CD4-positive, alpha-beta T cell treated with Interleukin-12 subunit alpha and Interleukin-12 subunit beta, for 1 hour (primary cell): ENCODE measurements around the gene ZNF236.

Experiments
- DNase-seq: peaks from one replicate; pipeline ENCODE4 v3.0.0-alpha.2; 2020

Gene ZNF236

GRCh38 chr18:76866666-76867065, 44.3 kb downstream of the ZNF236 start:
- no peak for DNase-seq

DNA sequence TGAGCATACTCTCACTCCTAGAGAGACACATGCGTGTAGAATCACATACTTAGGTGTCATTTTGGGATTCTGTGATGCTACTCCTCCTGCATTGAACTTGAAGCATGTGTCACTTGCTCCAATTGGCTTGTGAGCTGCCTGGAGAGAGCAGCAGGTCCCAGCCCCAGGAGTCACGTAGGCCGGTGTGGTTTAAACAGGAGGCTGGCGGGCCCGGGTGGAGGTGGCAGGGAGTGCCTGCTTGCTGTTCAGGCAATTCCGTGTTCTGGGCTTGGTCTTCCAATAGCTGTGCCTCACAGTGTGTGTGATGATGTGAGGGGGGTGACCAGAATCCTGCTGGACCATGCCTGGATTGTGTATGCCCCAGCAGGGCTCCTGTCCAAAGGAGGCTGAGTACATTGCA, 51.0 kb downstream of the ZNF236 start:
- DNase-seq: no peak

DNA sequence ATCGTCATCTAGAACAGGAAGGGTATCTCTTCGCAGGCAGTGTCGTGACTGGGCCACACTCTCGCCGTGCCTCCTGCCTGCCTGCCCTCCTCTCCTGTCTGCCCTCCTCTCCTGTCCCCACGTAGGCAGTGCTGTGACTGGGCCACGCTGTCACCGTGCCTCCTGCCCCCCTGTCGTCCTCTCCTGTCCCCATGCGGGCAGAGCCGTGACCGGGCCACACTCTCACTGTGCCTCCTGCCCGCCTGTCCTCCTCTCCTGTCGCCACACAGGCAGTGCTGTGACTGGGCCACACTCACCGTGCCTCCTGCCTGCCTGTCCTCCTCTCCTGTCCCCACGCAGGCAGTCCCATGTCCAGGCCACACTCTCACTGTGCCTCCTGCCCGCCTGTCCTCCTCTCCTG, 51.4 kb downstream of the ZNF236 start:
- no peak for DNase-seq

DNA sequence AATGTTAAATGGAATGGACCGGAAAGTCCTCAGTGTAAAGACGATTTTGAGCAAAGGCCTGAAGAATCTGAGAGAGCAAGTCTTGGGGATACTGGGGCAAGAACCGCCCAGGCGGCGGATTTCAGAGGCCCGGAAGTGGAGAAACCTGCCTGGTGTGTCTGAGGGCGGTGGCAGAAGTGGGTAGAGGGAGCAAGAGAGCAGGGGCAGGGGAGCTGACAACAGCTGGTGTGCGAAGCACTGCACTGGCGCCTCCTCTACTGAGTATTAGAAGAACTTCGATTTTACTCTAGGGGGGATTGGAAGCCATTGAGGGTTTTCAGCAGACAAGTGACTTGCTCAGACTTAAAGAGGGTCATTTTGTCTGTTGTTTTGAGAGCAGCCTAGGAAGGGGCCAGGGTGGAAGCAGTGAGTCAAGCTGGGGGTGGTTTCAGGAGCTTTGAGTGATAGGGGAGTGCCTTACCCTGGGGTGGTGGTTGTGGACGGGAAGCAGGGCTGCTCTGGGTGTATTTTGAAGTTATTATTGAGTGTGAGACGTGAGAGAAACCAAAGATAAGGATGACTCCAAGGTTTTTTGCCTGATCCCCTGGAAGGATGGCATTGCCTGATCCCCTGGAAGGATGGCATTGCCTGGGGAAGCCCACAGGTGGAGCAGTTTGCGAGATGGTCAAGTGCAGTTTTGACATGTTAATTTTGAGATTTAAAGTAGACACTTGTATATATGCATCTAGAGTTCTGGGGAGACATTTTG, 52.5 kb downstream of the ZNF236 start:
- peak; percentile 13 for DNase-seq

DNA sequence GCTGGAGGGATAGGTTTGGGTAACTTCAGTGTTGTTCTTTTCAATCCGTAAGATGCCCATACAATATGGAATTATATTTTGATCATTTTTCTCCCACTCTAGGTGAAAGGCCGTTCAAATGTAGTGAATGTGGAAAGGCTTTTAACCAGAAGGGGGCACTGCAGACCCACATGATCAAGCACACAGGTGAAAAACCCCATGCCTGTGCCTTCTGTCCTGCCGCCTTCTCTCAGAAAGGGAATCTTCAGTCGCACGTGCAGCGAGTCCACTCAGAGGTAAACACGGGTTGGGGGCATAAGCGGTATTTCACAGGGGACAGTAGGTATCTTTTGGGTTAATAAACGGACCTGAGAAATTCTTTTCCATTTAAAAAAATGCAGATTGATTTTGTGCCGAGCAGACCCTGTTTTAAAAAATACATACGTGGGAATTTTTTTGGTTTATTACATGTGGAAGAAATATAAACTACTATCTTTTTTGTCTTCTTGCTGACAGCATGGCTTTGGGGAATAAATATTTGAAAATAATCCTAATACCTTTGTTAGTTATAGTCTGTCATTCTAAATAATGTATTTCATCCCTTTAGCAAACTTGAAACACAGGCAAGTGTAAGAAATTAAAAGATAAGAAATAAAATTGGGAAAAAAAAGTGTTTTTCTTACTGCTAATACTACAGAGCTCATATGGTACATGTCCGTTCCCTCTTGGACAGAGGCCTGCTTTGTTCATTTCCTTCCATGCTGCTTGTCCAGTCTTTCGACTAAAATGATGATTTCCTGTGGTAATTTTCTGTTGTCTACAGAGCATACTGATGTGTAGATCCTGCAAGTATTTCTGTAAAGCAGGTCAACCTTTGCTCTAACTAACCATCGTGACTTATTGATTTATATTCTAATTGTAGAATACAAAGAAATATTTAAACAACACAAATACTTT, 53.3 kb downstream of the ZNF236 start:
- DNase-seq: peak; percentile 52

DNA sequence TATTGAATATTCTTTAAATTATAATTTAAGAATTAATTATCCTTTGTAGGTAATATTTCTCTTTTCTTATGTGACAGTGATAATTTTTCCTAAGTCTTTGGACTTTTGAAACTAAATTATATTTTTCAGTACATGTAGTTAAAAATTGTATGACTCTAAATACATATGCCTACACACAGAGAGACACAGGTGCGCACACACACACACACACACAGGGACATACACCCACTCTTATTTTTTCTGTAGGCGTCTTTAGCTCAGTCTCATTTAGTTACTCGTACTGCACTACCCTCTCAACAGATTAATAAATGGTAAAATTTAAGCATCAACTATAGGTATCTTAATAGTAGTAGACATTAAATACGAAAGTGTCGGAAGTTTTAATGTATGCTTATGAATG, 56.1 kb downstream of the ZNF236 start:
- DNase-seq: no peak

DNA sequence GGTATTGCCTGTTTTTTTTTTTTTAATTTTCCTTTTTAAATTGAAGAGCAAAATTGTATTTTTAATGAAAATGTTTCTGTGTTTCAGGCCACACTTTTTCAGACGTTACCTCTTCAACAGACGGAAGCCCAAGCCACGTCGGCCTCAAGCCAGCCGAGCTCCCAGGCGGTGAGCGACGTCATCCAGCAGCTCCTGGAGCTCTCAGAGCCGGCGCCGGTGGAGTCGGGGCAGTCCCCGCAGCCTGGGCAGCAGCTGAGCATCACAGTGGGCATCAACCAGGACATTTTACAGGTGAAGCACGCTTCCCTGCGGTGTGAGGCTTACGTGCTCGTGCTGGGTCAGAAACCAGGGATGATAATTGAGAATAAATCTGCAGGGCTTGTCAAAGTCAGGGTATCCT, 57.7 kb downstream of the ZNF236 start:
- DNase-seq: no peak

DNA sequence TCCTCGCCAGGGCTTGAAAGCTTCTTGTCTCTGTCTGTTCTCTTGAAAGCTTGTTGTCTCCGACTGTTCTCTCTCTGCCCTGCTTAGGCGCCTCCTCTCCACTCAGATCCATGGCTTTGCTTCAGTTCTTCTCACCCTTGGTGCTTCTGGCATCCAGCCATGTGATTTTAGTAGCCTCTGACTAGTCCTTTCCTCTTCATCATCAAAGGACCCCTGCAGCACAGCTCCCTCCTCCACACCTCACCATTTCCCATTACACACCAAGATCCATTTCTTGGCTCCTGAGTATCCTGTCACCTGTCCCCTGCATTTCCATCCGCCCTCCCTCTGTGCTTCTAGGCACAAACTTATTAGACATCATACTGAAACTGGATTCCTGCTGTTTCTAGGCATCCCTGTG, 59.4 kb downstream of the ZNF236 start:
- no peak for DNase-seq

DNA sequence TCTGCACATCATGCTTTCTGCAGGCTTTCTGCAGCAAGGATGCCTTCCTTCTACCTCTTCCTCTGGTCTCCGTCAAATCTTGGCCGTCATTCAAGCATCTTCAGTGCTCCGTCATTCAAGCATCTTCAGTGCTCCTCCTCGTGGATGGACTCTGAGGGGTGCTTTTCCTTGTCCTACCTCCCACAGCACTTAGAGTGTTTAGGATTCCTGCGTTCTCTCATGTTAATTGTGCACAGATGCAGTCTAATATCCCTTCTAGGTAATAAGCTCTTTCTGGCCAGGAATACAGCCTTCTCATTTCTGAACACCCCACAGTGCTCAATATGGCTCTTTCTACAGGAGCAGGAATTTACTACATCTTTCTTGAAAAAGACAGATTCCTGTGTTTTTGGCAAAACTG, 59.8 kb downstream of the ZNF236 start:
- no peak for DNase-seq

DNA sequence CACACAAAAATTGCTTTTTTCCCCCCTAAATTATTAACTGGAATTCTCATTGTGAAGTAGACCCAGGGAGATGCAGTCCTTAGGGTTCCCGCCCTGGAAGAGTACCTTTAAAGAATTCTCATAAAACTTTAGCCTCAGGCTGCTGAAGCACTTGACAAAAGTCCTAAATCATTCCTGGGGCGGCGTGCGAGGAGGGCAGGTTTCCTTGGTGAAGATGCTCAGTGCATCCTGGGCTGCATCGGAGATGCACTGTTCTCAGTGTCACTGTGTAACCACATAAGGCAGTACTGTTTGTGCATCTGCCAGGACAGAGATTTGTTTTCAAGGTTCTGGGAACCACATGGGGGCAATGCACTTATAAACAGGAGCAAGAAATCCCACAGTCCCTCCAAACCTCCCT, 62.6 kb downstream of the ZNF236 start:
- no peak for DNase-seq

- no peak for DNase-seq
Measured at GRCh38 chr18:76886112-76886511, 63.8 kb downstream of the ZNF236 start.

DNA sequence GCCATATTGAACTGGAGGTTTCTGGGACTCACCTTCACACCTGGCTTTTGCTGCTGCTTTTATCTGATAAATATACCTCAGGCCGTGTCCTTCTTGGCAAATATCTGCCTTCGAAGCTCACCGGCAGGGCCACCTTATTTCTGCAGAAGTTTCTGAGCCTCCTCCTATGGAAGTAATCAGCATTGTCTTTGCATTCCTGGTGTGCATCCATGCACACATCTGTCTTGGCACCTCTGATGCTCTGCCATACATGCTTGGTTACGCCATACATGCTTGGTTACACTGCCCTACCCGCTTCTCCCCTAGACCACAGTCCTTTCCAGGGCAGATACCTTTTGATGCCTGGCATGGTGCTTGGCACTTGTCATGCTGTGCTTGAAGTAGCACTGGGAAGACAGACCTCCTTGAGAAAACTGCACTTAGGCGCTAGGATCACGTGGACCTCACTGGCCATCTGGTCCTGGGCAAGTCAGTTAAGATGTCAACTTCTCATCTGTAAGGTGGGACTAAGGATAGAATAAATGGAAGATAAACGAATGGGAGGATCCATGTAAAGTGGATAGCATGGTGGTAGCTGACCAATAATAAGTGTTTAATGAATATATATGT, 66.8 kb downstream of the ZNF236 start:
- no peak for DNase-seq

GRCh38 chr18:76892832-76893231, 70.5 kb downstream of the ZNF236 start:
- no peak for DNase-seq

DNA sequence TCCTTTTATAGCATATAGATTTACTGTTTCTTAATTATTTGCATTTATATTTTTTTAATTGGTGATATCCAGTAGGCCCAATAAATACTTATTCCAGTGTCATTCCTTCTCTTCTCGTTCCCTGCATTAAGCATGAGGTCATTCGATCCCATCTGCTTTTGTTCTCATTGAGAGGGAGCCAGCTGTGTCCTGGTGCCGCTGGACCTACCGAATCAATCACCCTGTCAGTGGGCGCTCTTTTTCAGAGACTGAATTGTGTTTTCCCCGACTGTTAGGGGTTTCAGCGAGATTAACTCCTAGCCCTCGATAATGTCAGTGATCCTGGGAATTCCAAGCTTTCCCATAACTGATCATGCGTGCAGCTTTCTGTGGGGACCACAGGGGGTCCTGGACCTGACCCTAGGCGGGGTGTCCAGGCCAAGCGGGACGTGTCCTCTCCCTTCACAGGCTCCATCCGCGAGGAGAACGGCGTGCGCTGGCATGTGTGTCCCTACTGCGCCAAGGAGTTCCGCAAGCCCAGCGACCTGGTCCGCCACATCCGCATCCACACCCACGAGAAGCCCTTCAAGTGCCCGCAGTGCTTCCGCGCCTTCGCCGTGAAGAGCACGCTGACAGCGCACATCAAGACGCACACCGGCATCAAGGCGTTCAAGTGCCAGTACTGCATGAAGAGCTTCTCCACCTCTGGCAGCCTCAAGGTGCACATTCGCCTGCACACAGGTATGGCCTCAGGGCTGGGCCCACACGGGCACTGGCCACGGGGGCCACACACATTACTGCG, 72.4 kb downstream of the ZNF236 start:
- DNase-seq: no peak

- no peak for DNase-seq
Measured at GRCh38 chr18:76895498-76895897, 73.1 kb downstream of the ZNF236 start.

GRCh38 chr18:76896677-76897076, 74.3 kb downstream of the ZNF236 start:
- DNase-seq: no peak

GRCh38 chr18:76897257-76897656, 74.9 kb downstream of the ZNF236 start:
- no peak for DNase-seq

- no peak for DNase-seq
Measured at GRCh38 chr18:76903386-76903785, 81.0 kb downstream of the ZNF236 start.

- DNase-seq: no peak
Measured at GRCh38 chr18:76905821-76906220, 83.5 kb downstream of the ZNF236 start.

- DNase-seq: no peak
Measured at GRCh38 chr18:76908277-76908676, 85.9 kb downstream of the ZNF236 start.

DNA sequence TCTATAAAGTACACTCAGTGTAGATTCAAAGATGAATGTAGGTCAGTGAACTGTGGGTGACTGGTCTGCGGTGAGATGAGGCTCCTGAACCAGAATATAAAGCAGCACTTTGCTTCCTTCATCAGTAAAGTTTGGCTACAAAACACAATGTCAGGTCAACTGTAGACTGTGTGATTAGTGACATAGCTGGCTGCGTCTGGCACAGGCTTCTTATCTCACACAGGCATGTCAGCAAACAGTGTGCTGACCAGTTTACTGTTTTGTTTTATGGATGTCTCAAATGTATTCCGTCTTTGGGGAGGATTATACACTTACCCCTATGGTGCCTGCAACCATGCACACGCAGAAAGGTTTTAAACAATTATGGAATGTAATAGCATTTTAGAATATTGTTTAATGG, 87.1 kb downstream of the ZNF236 start:
- DNase-seq: no peak

GRCh38 chr18:76911440-76911839, 89.1 kb downstream of the ZNF236 start:
- DNase-seq: no peak

DNA sequence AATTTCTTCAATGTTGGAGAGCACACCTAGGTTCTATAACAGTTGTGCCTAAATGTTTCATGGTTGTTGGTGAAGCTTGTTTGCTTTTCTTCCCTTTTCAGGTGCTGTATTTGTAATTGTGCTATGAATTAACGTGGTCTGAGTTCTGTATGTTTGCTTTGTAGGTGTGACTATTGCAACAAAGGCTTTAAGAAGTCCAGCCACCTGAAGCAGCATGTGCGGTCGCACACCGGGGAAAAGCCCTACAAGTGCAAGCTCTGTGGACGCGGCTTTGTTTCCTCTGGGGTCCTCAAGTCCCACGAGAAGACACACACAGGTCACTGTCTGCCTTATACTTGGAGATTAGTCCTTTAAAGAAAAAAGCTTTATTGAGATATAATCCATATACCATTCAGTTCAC, 91.2 kb downstream of the ZNF236 start:
- no peak for DNase-seq
